ENCODE measurements around the gene NFYA. TPM values are rescaled to one million over a fixed set of nuclear protein-coding genes. Genes with fewer than 3 reads are reported as not detected.
A peak's percentile ranks its signal among the peaks of the same experiment; 100 is the strongest.

The NFYA gene
- total and polyA plus RNA-seq, 2 experiments from 2014 or later: 18.7 to 25.2 TPM

GRCh38 chr6:41063884-41064285 lies 8.9 kb upstream of the NFYA start:
- Histone ChIP-seq H3K4me2 (peak overlapping the region; percentile 19), H3K9me2 (replicated peaks; ENCODE audit: insufficient read depth) (no peaks in the 10 kb centered on the region), H4K20me1 (ENCODE audit: insufficient read depth, poor library complexity, severe bottlenecking) (no peaks in the 10 kb centered on the region), H3K9me3 (ENCODE audit: low read depth) (no peaks in the 10 kb centered on the region), H3K4me1 (ENCODE audit: insufficient read depth) (peaks cover 39% of the 10 kb centered on the region), H3K79me2 (no peaks in the 10 kb centered on the region), H2AFZ (no peak overlapping the region), H3K4me3 (no peak overlapping the region), H3K36me3 (replicated peaks; ENCODE audit: insufficient read depth, low read depth) (no peaks in the 10 kb centered on the region), H3K27ac (peak overlapping the region; percentile 76), H3K27me3 (no peaks in the 10 kb centered on the region)
- no peak for TF ChIP-seq EZH2phosphoT487 (IDR thresholded peaks at IDR 0.05; ENCODE audit: low read depth, severe bottlenecking, unreplicated experiment)
- no peak for TF ChIP-seq CTCF (IDR thresholded peaks at IDR 0.05; ENCODE audit: poor library complexity)
- no peak for TF ChIP-seq EZH2 (IDR thresholded peaks at IDR 0.05; ENCODE audit: borderline replicate concordance)
- DNase-seq (ENCODE audit: low spot score): no peak
- WGBS (ENCODE audit: low lambda C conversion rate, missing lambda C conversion rate): 52% methylated on average over 2 of the region's 2 CpGs

GRCh38 chr6:41064841-41065240 lies 7.9 kb upstream of the NFYA start:
- peak; percentile 59 for DNase-seq (ENCODE audit: low spot score)
- H3K79me2 ChIP-seq: peaks cover 2% of the 10 kb centered on the region
- peaks cover 38% of the 10 kb centered on the region for H3K4me1 ChIP-seq (ENCODE audit: insufficient read depth)

GRCh38 chr6:41065550-41066026 lies 7.2 kb upstream of the NFYA start:
- no peak for TF ChIP-seq EZH2phosphoT487 (IDR thresholded peaks at IDR 0.05; ENCODE audit: low read depth, severe bottlenecking, unreplicated experiment)
- TF ChIP-seq EZH2 (IDR thresholded peaks at IDR 0.05; ENCODE audit: borderline replicate concordance): no peak
- no peak for TF ChIP-seq CTCF (IDR thresholded peaks at IDR 0.05; ENCODE audit: poor library complexity)
- 80% methylated on average over 2 of the region's 2 CpGs for WGBS (ENCODE audit: low lambda C conversion rate, missing lambda C conversion rate)
- Histone ChIP-seq H3K4me2 (peak overlapping the region; percentile 52), H3K27me3 (no peaks in the 10 kb centered on the region), H3K79me2 (peaks cover 10% of the 10 kb centered on the region), H3K4me1 (ENCODE audit: insufficient read depth) (peaks cover 34% of the 10 kb centered on the region), H3K9me2 (replicated peaks; ENCODE audit: insufficient read depth) (no peaks in the 10 kb centered on the region), H3K4me3 (no peak overlapping the region), H3K27ac (peak overlapping the region; percentile 76), H3K9me3 (ENCODE audit: low read depth) (no peaks in the 10 kb centered on the region), H3K36me3 (replicated peaks; ENCODE audit: insufficient read depth, low read depth) (no peaks in the 10 kb centered on the region), H4K20me1 (ENCODE audit: insufficient read depth, poor library complexity, severe bottlenecking) (no peaks in the 10 kb centered on the region), H2AFZ (no peak overlapping the region)
- no peak for DNase-seq (ENCODE audit: low spot score)

More at GRCh38 chr6:41064841-41065240, 7.9 kb upstream of the NFYA start:
- no peaks in the 10 kb centered on the region for H3K9me2 ChIP-seq (replicated peaks; ENCODE audit: insufficient read depth)
- H3K27ac ChIP-seq: peak overlapping the region; percentile 76
- H3K9me3 ChIP-seq (ENCODE audit: low read depth): no peaks in the 10 kb centered on the region
- no peaks in the 10 kb centered on the region for H3K36me3 ChIP-seq (replicated peaks; ENCODE audit: insufficient read depth, low read depth)
- no peak overlapping the region for H3K4me3 ChIP-seq
- peak overlapping the region; percentile 52 for H3K4me2 ChIP-seq
- H2AFZ ChIP-seq: no peak overlapping the region
- TF ChIP-seq EZH2phosphoT487 (IDR thresholded peaks at IDR 0.05; ENCODE audit: low read depth, severe bottlenecking, unreplicated experiment): no peak
- no peaks in the 10 kb centered on the region for H4K20me1 ChIP-seq (ENCODE audit: insufficient read depth, poor library complexity, severe bottlenecking)
- 36% methylated on average over 5 of the region's 5 CpGs for WGBS (ENCODE audit: low lambda C conversion rate, missing lambda C conversion rate)
- no peaks in the 10 kb centered on the region for H3K27me3 ChIP-seq

- no peaks in the 10 kb centered on the region for H4K20me1 ChIP-seq (ENCODE audit: insufficient read depth, poor library complexity, severe bottlenecking)
- H3K27me3 ChIP-seq: no peaks in the 10 kb centered on the region
- WGBS (ENCODE audit: low lambda C conversion rate, missing lambda C conversion rate): 32% methylated on average over 3 of the region's 3 CpGs
- TF ChIP-seq CTCF (IDR thresholded peaks at IDR 0.05; ENCODE audit: poor library complexity) (peak; percentile 87), EZH2 (IDR thresholded peaks at IDR 0.05; ENCODE audit: borderline replicate concordance) (no peak)
- no peak overlapping the region for H3K4me2 ChIP-seq
- DNase-seq (ENCODE audit: low spot score): peak; percentile 90
- no peaks in the 10 kb centered on the region for H3K9me3 ChIP-seq (ENCODE audit: low read depth)
- H3K4me1 ChIP-seq (ENCODE audit: insufficient read depth): peaks cover 34% of the 10 kb centered on the region
- no peaks in the 10 kb centered on the region for H3K36me3 ChIP-seq (replicated peaks; ENCODE audit: insufficient read depth, low read depth)
- no peak overlapping the region for H2AFZ ChIP-seq
- no peak overlapping the region for H3K4me3 ChIP-seq
- no peak overlapping the region for H3K27ac ChIP-seq
- no peaks in the 10 kb centered on the region for H3K9me2 ChIP-seq (replicated peaks; ENCODE audit: insufficient read depth)
- peaks cover 13% of the 10 kb centered on the region for H3K79me2 ChIP-seq
These were observed 5.9 kb upstream of the NFYA start for GRCh38 chr6:41066867-41067304.

All from hepatocyte (in vitro differentiated cells).